ENCODE measurements around the gene OAF. TPM values are rescaled to one million over a fixed set of nuclear protein-coding genes. Genes with fewer than 3 reads are reported as not detected.
A peak's percentile ranks its signal among the peaks of the same experiment; 100 is the strongest.

Gene OAF
- total and polyA plus RNA-seq, 10 donors, result 10.6 to 148 (median 73.6) TPM

DNA sequence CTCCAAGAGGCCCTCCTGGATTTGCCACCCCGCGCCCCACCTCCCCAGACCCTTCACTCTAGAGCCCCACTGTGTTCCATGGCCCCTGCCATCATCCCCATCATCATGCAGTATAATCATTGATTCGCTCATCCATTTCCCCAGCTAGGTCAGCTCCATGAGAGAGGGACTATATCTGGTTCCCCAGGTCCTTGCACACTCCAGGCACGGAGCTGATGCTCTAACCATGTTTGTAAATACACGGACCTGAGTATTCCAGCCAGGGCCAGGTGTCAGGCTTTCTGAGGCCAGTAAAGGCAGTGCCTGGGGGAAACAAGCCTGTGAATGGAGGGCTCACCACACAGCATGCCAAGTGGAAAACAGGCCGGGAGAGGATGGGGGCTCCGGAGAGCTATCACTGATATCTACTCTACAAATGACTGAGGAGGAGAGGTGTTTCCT, 27.1 kb upstream of the OAF start:
- no peaks in the 10 kb centered on the region for H3K36me3 ChIP-seq
- H3K27me3 ChIP-seq (replicated peaks in 1 of 7), result no peaks in the 10 kb centered on the region
- 76 to 90% (median 88%) methylated on average over 7 of the region's 7 CpGs for WGBS, 5 donors
- peak overlapping the region in 3 of 8 donors; percentile 64 to 75 (median 70) for H3K27ac ChIP-seq
- peak overlapping the region in 1 of 8 donors; percentile 48 for H3K4me3 ChIP-seq
- no peaks in the 10 kb centered on the region for H3K9me3 ChIP-seq
- intact Hi-C loops (cut with DNase I; ENCODE audit: low total_unique reads), result no loop called here
- TF ChIP-seq POLR2A (IDR thresholded peaks at IDR 0.05), result no peak
- TF ChIP-seq, protein P1, sequence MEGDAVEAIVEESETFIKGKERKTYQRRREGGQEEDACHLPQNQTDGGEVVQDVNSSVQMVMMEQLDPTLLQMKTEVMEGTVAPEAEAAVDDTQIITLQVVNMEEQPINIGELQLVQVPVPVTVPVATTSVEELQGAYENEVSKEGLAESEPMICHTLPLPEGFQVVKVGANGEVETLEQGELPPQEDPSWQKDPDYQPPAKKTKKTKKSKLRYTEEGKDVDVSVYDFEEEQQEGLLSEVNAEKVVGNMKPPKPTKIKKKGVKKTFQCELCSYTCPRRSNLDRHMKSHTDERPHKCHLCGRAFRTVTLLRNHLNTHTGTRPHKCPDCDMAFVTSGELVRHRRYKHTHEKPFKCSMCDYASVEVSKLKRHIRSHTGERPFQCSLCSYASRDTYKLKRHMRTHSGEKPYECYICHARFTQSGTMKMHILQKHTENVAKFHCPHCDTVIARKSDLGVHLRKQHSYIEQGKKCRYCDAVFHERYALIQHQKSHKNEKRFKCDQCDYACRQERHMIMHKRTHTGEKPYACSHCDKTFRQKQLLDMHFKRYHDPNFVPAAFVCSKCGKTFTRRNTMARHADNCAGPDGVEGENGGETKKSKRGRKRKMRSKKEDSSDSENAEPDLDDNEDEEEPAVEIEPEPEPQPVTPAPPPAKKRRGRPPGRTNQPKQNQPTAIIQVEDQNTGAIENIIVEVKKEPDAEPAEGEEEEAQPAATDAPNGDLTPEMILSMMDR (IDR thresholded peaks at IDR 0.05 in 8 of 11, conservative IDR thresholded peaks at IDR 0.05 in 3 of 11), result no peak
- TF ChIP-seq POLR2AphosphoS5 (IDR thresholded peaks at IDR 0.05), result no peak
- H3K4me1 ChIP-seq, result peaks cover 0 to 71% (median 28%) of the 10 kb centered on the region in 6 donors
- peak; percentile 42 for DNase-seq

DNA sequence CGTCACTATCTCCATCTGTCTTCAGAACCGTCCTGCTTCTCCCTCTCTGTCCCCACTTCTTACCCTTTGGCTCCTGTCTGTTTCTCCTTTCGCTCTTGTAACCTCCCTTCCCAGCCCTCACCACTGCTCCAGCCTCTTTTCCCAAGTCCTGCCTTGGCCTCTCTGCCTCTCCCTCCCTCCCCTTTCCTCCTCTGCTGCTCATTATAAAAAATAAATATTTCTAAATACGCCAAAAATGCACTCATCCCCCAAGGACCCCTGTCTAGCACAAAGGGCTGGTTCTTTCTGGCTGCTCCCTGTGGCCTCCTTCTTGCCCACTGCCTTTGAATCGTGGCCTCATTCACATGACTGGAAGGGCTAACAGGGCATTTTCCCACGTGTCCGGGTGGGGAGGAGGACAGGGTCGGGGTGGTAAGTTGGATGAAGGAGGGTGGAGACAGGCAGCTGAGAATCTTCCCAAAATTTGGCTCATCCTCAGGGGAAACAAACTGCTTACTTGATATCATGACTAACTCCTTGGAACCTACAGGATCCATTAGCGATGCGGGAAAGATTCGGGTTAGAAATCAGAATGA, 26.4 kb upstream of the OAF start:
- intact Hi-C loops (cut with DNase I; ENCODE audit: low total_unique reads), result no loop called here
- DNase-seq, result no peak
- peak overlapping the region in 6 of 8 donors; percentile 52 to 75 (median 66) for H3K27ac ChIP-seq

DNA sequence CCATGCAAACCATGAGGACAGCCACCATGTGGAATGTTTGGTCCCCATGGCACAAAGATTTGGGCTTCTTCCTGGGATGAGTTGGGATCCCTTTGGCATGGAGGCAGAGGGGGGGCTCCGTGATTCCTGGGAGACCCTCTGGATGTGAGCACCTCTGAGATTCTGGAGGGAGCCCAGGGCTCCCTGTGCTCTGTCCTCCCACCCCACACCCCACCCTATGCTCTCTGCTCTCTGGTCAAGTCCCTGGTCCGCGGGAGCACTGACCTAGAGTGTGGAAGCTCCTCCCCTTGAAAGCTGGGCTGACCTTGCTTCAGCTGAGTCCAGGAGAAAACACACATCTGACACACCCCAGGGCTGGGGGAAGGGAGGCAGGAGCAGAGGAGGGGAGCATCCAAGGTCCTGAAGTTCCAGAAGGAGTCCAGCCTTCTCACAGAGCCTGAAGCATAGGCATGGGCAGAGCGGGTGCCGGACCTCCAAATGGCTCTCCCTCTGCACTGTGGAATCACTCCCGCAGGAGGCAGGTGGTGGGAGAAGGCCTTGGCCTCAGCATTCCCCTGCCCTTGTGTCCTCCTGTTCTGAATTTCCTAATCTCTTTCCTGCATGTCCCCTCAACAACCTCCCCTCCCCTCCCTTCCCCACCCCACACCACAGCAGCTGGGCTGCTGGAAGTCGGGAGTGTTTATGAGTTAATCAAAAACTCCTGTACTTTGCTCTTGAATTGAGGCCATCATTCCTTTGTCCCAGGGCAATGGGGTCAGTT, 25.7 kb upstream of the OAF start:
- peak; percentile 74 for DNase-seq
- WGBS, 5 donors, result 47 to 74% (median 62%) methylated on average over 5 to 7 of the region's 7 CpGs
- H3K4me3 ChIP-seq, result peak overlapping the region in 1 of 8 donors; percentile 48
- H3K4me1 ChIP-seq, result peaks cover 0 to 66% (median 28%) of the 10 kb centered on the region in 6 donors
- H3K9me3 ChIP-seq, result no peaks in the 10 kb centered on the region
- H3K27me3 ChIP-seq (replicated peaks in 1 of 7), result no peaks in the 10 kb centered on the region
- intact Hi-C loops (cut with DNase I; ENCODE audit: low total_unique reads), result no loop called here
- TF ChIP-seq, protein P1 (IDR thresholded peaks at IDR 0.05 in 8 of 11, conservative IDR thresholded peaks at IDR 0.05 in 3 of 11), result no peak
- TF ChIP-seq POLR2A (IDR thresholded peaks at IDR 0.05) (no peak), POLR2AphosphoS5 (IDR thresholded peaks at IDR 0.05) (peak; percentile 12 to 66 (median 49))
- peak overlapping the region in 6 of 8 donors; percentile 52 to 75 (median 66) for H3K27ac ChIP-seq
- H3K36me3 ChIP-seq, result no peaks in the 10 kb centered on the region

More for the DNA sequence above, 26.4 kb upstream of the OAF start:
- no peaks in the 10 kb centered on the region for H3K36me3 ChIP-seq
- no peak for TF ChIP-seq POLR2AphosphoS5 (IDR thresholded peaks at IDR 0.05)
- TF ChIP-seq, protein P1 (IDR thresholded peaks at IDR 0.05 in 8 of 11, conservative IDR thresholded peaks at IDR 0.05 in 3 of 11), result no peak
- TF ChIP-seq POLR2A (IDR thresholded peaks at IDR 0.05), result no peak
- no peaks in the 10 kb centered on the region for H3K27me3 ChIP-seq (replicated peaks in 1 of 7)
- 55 to 79% (median 73%) methylated on average over 11 of the region's 11 CpGs for WGBS, 5 donors
- H3K4me1 ChIP-seq, result peaks cover 0 to 71% (median 28%) of the 10 kb centered on the region in 6 donors
- peak overlapping the region in 1 of 8 donors; percentile 48 for H3K4me3 ChIP-seq
- H3K9me3 ChIP-seq, result no peaks in the 10 kb centered on the region

All from spleen (tissue), 11 donors.